ENCODE measurements around the gene MAN2B2.

Gene MAN2B2

DNA sequence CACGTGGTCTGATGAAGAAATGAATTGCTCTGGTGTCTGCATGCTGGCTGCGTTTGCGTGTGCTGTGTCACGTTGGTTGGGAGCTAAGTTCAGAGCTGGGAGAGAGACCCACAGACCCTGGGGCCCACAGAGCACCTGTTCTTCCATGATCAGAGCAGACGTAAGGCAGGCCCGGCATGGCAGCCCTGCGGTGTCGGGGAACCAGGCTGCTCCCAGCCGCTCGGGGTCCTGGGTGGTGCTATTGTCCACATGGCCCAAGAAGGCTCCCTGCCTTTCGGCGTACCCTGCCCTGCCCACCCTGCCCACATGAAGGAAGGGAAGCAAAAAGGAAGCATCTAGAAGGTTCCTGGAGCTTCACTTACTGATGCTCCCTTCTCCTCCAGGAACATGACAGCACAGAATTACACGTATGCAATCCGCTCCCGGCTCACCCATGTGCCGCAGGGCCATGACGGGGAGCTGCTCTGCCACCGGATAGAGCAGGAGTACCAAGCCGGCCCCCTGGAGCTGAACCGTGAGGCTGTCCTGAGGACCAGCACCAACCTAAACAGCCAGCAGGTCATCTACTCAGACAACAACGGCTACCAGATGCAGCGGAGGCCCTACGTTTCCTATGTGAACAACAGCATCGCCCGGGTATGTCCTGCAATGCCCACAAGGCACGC lies 34.6 kb downstream of the MAN2B2 start:
- Histone ChIP-seq H3K36me3 (ENCODE audit: control insufficient read depth in 1 of 2, insufficient read depth in 2 of 2, low read length in 2 of 2) (peaks cover 36 to 90% of the 10 kb centered on the region in 2 donors), H3K27ac (ENCODE audit: low read length) (no peak overlapping the region), H3K9me3 (ENCODE audit: control insufficient read depth in 1 of 2, low read length in 2 of 2) (peaks cover 0 to 8% of the 10 kb centered on the region in 2 donors), H3K4me3 (ENCODE audit: low read depth in 1 of 2, low read length in 2 of 2) (no peak overlapping the region), H3K4me1 (ENCODE audit: control insufficient read depth in 1 of 2, insufficient read depth in 2 of 2, low read length in 2 of 2) (no peaks in the 10 kb centered on the region), H3K27me3 (ENCODE audit: low read depth, low read length) (no peaks in the 10 kb centered on the region)

DNA sequence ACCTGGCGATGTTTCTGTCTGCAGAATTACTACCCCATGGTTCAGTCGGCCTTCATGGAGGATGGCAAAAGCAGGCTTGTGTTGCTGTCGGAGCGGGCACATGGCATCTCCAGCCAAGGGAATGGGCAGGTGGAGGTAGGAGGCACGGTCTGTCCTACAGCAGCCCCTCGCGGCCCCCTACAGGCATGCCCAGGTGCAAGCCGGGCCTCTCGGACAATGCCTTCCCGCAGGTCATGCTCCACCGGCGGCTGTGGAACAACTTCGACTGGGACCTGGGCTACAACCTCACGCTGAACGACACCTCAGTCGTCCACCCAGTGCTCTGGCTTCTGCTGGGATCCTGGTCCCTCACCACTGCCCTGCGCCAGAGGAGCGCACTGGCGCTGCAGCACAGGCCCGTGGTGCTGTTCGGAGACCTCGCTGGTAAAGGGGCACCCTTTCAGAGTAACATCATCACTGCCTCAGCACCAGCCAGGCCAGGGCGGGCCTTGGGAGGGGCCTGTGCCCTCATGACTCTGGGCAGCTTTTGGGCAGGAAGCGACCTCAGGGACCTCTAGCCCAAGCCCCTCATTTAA lies 36.0 kb downstream of the MAN2B2 start:
- Histone ChIP-seq H3K27ac (ENCODE audit: low read length) (no peak overlapping the region), H3K36me3 (ENCODE audit: control insufficient read depth in 1 of 2, insufficient read depth in 2 of 2, low read length in 2 of 2) (peaks cover 22 to 87% of the 10 kb centered on the region in 2 donors), H3K9me3 (ENCODE audit: control insufficient read depth in 1 of 2, low read length in 2 of 2) (no peaks in the 10 kb centered on the region), H3K4me1 (ENCODE audit: control insufficient read depth in 1 of 2, insufficient read depth in 2 of 2, low read length in 2 of 2) (no peaks in the 10 kb centered on the region), H3K4me3 (ENCODE audit: low read depth in 1 of 2, low read length in 2 of 2) (no peak overlapping the region), H3K27me3 (ENCODE audit: low read depth, low read length) (no peaks in the 10 kb centered on the region)

- Histone ChIP-seq H3K27me3 (ENCODE audit: low read depth, low read length) (no peaks in the 10 kb centered on the region), H3K9me3 (ENCODE audit: control insufficient read depth in 1 of 2, low read length in 2 of 2) (no peaks in the 10 kb centered on the region), H3K27ac (ENCODE audit: low read length) (no peak overlapping the region), H3K36me3 (ENCODE audit: control insufficient read depth in 1 of 2, insufficient read depth in 2 of 2, low read length in 2 of 2) (peaks cover 18 to 84% of the 10 kb centered on the region in 2 donors), H3K4me3 (ENCODE audit: low read depth in 1 of 2, low read length in 2 of 2) (no peak overlapping the region), H3K4me1 (ENCODE audit: control insufficient read depth in 1 of 2, insufficient read depth in 2 of 2, low read length in 2 of 2) (no peaks in the 10 kb centered on the region)
Measured at GRCh38 chr4:6612961-6613675, 38.1 kb downstream of the MAN2B2 start.

DNA sequence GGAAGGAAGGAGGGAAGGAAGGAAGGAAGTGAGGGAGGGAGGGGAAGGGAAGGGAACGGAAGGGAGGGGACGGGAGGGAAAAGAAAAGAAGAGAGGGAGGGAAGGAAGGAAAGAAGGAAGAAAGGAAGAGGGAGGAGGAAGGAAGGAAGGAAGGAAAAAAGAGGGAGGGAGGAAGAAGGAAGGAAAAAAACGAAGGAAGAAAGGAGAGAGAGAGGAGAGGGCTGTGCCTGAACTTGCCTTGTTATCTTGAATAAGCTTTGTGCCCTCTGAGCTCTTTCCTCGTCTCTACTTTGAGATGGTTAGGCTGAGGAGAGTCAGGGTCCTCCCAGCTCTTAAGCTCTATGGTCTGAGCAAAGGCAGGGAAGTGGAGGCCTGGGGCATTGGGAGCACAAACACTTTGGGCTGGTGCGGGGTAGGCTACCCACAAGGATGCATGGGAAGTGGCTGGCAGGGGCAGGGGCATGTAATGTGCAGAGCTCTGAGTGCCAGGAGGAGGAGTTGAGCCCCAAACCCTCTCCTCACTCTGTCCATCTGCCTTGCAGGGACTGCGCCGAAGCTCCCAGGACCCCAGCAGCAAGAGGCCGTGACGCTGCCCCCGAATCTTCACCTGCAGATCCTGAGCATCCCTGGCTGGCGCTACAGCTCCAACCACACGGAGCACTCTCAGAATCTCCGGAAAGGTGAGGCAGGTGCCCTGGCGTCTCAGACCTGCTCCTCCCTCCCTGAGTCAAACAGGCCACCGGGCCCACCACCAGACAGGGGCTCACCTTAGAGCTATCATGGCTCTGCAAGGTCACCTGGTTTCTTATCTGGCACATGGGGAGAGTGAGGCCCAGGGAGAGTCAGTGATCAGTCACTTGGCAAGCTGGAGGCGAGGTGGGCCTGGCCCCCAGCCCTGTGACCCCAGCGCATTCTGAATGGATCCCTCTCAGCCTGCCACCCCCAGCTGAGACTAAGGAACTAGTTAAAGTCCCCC lies 39.0 kb downstream of the MAN2B2 start:
- Histone ChIP-seq H3K27ac (ENCODE audit: low read length) (no peak overlapping the region), H3K4me3 (ENCODE audit: low read depth in 1 of 2, low read length in 2 of 2) (no peak overlapping the region), H3K4me1 (ENCODE audit: control insufficient read depth in 1 of 2, insufficient read depth in 2 of 2, low read length in 2 of 2) (no peaks in the 10 kb centered on the region), H3K9me3 (ENCODE audit: control insufficient read depth in 1 of 2, low read length in 2 of 2) (no peaks in the 10 kb centered on the region), H3K27me3 (ENCODE audit: low read depth, low read length) (no peaks in the 10 kb centered on the region), H3K36me3 (ENCODE audit: control insufficient read depth in 1 of 2, insufficient read depth in 2 of 2, low read length in 2 of 2) (peaks cover 24 to 86% of the 10 kb centered on the region in 2 donors)

- H3K27me3 ChIP-seq (ENCODE audit: low read depth, low read length), result no peaks in the 10 kb centered on the region
- H3K27ac ChIP-seq (ENCODE audit: low read length), result no peak overlapping the region
- H3K4me1 ChIP-seq (ENCODE audit: control insufficient read depth in 1 of 2, insufficient read depth in 2 of 2, low read length in 2 of 2), result no peaks in the 10 kb centered on the region
- peaks cover 21 to 87% of the 10 kb centered on the region in 2 donors for H3K36me3 ChIP-seq (ENCODE audit: control insufficient read depth in 1 of 2, insufficient read depth in 2 of 2, low read length in 2 of 2)
- H3K9me3 ChIP-seq (ENCODE audit: control insufficient read depth in 1 of 2, low read length in 2 of 2), result no peaks in the 10 kb centered on the region
- no peak overlapping the region for H3K4me3 ChIP-seq (ENCODE audit: low read depth in 1 of 2, low read length in 2 of 2)
Measured at GRCh38 chr4:6614701-6615230, 39.8 kb downstream of the MAN2B2 start.

DNA sequence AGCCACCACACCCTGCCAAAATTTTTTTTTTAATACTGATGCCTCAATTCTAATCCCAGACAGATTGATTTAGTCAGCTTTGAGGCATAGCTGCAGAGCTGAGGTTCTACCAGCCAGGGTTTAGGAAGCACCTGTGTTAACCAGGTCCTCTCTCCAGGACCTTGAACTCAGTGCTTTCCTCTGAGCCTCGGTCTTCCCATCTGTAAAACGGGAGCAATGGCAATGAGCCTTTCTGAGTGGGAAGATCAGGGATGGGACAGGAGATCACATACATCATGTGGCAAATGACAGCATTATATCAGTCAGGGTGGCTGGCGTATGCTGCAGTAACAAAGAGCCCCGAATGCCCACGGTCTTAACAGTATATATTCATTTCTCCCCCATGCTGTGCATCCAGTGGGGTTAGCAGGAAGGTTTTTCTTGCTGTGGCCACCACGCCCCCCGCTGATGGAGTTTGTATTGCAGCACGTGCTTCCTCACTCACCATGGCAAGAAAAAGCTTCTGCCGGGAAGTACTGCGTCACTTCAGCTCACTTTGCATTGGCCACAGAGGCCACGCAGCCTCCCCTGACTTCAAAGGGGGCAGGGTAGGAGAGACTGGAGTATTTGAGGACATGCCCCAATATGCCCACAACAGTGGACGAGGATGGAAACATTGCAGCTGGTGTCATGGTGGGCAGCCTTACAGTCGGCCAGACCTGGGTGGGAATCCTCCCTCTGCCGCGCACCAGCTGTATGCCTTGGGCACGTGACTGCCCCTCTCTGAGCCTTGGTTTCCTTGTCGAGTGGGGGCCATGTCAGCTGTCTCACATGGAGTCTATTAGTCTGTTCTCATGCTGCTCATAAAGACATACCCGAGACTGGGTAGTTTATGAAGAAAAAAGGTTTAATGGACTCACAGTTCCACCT lies 41.4 kb downstream of the MAN2B2 start:
- no peak overlapping the region for H3K4me3 ChIP-seq (ENCODE audit: low read depth in 1 of 2, low read length in 2 of 2)
- H3K36me3 ChIP-seq (ENCODE audit: control insufficient read depth in 1 of 2, insufficient read depth in 2 of 2, low read length in 2 of 2), result peaks cover 13 to 78% of the 10 kb centered on the region in 2 donors
- no peaks in the 10 kb centered on the region for H3K27me3 ChIP-seq (ENCODE audit: low read depth, low read length)
- H3K27ac ChIP-seq (ENCODE audit: low read length), result no peak overlapping the region
- no peaks in the 10 kb centered on the region for H3K9me3 ChIP-seq (ENCODE audit: control insufficient read depth in 1 of 2, low read length in 2 of 2)
- H3K4me1 ChIP-seq (ENCODE audit: control insufficient read depth in 1 of 2, insufficient read depth in 2 of 2, low read length in 2 of 2), result no peaks in the 10 kb centered on the region

- Histone ChIP-seq H3K36me3 (ENCODE audit: control insufficient read depth in 1 of 2, insufficient read depth in 2 of 2, low read length in 2 of 2) (peaks cover 13 to 71% of the 10 kb centered on the region in 2 donors), H3K27me3 (ENCODE audit: low read depth, low read length) (no peaks in the 10 kb centered on the region), H3K27ac (ENCODE audit: low read length) (no peak overlapping the region), H3K4me3 (ENCODE audit: low read depth in 1 of 2, low read length in 2 of 2) (no peak overlapping the region), H3K9me3 (ENCODE audit: control insufficient read depth in 1 of 2, low read length in 2 of 2) (no peaks in the 10 kb centered on the region), H3K4me1 (ENCODE audit: control insufficient read depth in 1 of 2, insufficient read depth in 2 of 2, low read length in 2 of 2) (no peaks in the 10 kb centered on the region)
Measured at GRCh38 chr4:6617246-6617645, 42.3 kb downstream of the MAN2B2 start.

GRCh38 chr4:6618386-6619115 lies 43.6 kb downstream of the MAN2B2 start:
- no peak overlapping the region for H3K27ac ChIP-seq (ENCODE audit: low read length)
- no peaks in the 10 kb centered on the region for H3K27me3 ChIP-seq (ENCODE audit: low read depth, low read length)
- H3K4me1 ChIP-seq (ENCODE audit: control insufficient read depth in 1 of 2, insufficient read depth in 2 of 2, low read length in 2 of 2), result no peaks in the 10 kb centered on the region
- no peaks in the 10 kb centered on the region for H3K9me3 ChIP-seq (ENCODE audit: control insufficient read depth in 1 of 2, low read length in 2 of 2)
- no peak overlapping the region for H3K4me3 ChIP-seq (ENCODE audit: low read depth in 1 of 2, low read length in 2 of 2)
- peaks cover 11 to 61% of the 10 kb centered on the region in 2 donors for H3K36me3 ChIP-seq (ENCODE audit: control insufficient read depth in 1 of 2, insufficient read depth in 2 of 2, low read length in 2 of 2)

DNA sequence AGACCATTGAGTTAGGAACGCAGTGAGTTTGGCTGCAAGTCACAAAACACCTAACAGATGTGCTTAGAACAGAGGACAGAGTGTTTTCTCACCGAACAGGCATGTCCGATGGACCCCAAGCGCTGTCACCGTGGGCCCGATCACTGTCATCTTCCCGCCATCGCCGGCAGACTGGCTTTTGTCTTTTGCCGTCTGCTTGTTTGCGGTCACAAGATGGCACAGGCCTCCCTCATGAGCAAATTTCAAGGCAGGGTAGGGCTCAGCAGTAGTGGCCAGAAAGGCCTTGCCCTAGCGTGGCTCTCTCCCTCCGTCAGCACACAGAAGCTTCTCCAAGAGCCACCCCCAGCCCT lies 44.1 kb downstream of the MAN2B2 start:
- Histone ChIP-seq H3K27ac (ENCODE audit: low read length) (no peak overlapping the region), H3K36me3 (ENCODE audit: control insufficient read depth in 1 of 2, insufficient read depth in 2 of 2, low read length in 2 of 2) (peaks cover 11 to 57% of the 10 kb centered on the region in 2 donors), H3K4me3 (ENCODE audit: low read depth in 1 of 2, low read length in 2 of 2) (no peak overlapping the region), H3K9me3 (ENCODE audit: control insufficient read depth in 1 of 2, low read length in 2 of 2) (no peaks in the 10 kb centered on the region), H3K27me3 (ENCODE audit: low read depth, low read length) (no peaks in the 10 kb centered on the region), H3K4me1 (ENCODE audit: control insufficient read depth in 1 of 2, insufficient read depth in 2 of 2, low read length in 2 of 2) (no peaks in the 10 kb centered on the region)
